Ovary (tissue), 3 donors: ENCODE data around the gene TKTL1.

Source experiments
- CTCF ChIP-seq, 3 donors: fragments of 450-650 bp in 2 of 3; fragments of 200-600 bp in 1 of 3; IDR thresholded peaks; one replicate each; pipeline versions ENCODE4 v1.5.1 to v1.8.0; 2016 to 2022; ENCODE audit warnings: antibody characterized with exemption in 3 of 3, mild to moderate bottlenecking in 1 of 3
- EP300 ChIP-seq: sonication (generic); formaldehyde crosslinking; IDR thresholded peaks from one replicate; pipeline ENCODE4 v1.6.1; 2017; ENCODE audit warnings: antibody characterized with exemption
- POLR2A ChIP-seq: fragments of 450-650 bp; IDR thresholded peaks from one replicate; pipeline ENCODE4 v1.6.1; 2017; ENCODE audit warnings: antibody characterized with exemption, mild to moderate bottlenecking, moderate library complexity
- donor health status: DM: no; HTN: no; CAD: no.

DNA sequence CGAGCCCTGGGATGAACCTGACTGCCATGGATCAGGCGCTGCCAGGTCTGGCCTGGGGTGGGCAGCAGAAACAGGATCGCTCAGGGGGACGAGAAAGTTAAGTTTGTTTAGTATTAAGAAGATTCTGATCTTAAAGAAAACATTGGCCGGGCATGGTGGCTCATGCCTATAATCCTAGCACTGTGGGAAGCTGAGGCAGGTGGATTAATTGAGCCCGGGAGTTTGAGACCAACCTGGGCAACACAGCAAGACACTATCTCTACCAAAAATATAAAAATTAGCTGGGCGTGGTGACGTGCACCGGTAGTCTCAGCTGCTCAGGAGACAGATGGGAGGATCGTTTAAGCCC is 79.5 kb downstream of the TKTL1 start:
- TF ChIP-seq CTCF (IDR thresholded peaks at IDR 0.05) = no peak
- TF ChIP-seq POLR2A = no peak
- no peak for TF ChIP-seq EP300
